Measurements from ENCODE around the gene GRB10.
"Not testable (repeated sequence)": the region's sequence is repeated elsewhere in the genome, so short reads cannot be mapped to it uniquely, and the experiment has no call there.

Gene GRB10

GRCh38 chr7:50738932-50739331, 43.8 kb downstream of the GRB10 start:
- FAIRE-seq (no peak), DNase-seq (ENCODE audit: insufficient read length, low spot score) (no peak)
- no peak for TF ChIP-seq CTCF (IDR thresholded peaks at IDR 0.05; ENCODE audit: insufficient read depth, missing control alignments)

- not testable (repeated sequence) for FAIRE-seq; DNase-seq (ENCODE audit: insufficient read length, low spot score)
Measured at GRCh38 chr7:50735836-50736235, 46.9 kb downstream of the GRB10 start.

- no peak for FAIRE-seq
- TF ChIP-seq CTCF (IDR thresholded peaks at IDR 0.05; ENCODE audit: insufficient read depth, missing control alignments) = no peak
- DNase-seq (ENCODE audit: insufficient read length, low spot score) = no peak
Measured at GRCh38 chr7:50735333-50735732, 47.4 kb downstream of the GRB10 start.

GRCh38 chr7:50734246-50734645, 48.5 kb downstream of the GRB10 start:
- TF ChIP-seq CTCF (IDR thresholded peaks at IDR 0.05; ENCODE audit: insufficient read depth, missing control alignments) = no peak
- no peak for FAIRE-seq
- DNase-seq (ENCODE audit: insufficient read length, low spot score) = no peak

- FAIRE-seq (no peak), DNase-seq (ENCODE audit: insufficient read length, low spot score) (no peak)
- TF ChIP-seq CTCF (IDR thresholded peaks at IDR 0.05; ENCODE audit: insufficient read depth, missing control alignments) = no peak
Measured at GRCh38 chr7:50733552-50733951, 49.1 kb downstream of the GRB10 start.

- FAIRE-seq (no peak), DNase-seq (ENCODE audit: insufficient read length, low spot score) (no peak)
- no peak for TF ChIP-seq CTCF (IDR thresholded peaks at IDR 0.05; ENCODE audit: insufficient read depth, missing control alignments)
Measured at GRCh38 chr7:50731703-50732582, 50.8 kb downstream of the GRB10 start.

GRCh38 chr7:50730446-50731400, 52.0 kb downstream of the GRB10 start:
- no peak for TF ChIP-seq CTCF (IDR thresholded peaks at IDR 0.05; ENCODE audit: insufficient read depth, missing control alignments)
- DNase-seq (ENCODE audit: insufficient read length, low spot score) (no peak), FAIRE-seq (no peak)

Data from D721Med (cell line).